SJSA1 (cell line): ENCODE data around the gene RRP36. TPM values are rescaled to one million over a fixed set of nuclear protein-coding genes. Genes with fewer than 3 reads are reported as not detected.
A peak's percentile ranks its signal among the peaks of the same experiment; 100 is the strongest.
"Not testable (repeated sequence)": the region's sequence is repeated elsewhere in the genome, so short reads cannot be mapped to it uniquely, and the experiment has no call there.

ENCODE experiments used
- DNase-seq, 2 experiments: peaks; one replicate each; pipeline ENCODE4 v3.0.0-alpha.2; 2015 to 2020; ENCODE audit warnings: low spot score in 2 of 2, low read depth in 1 of 2
- H3K27ac ChIP-seq: fragments of 250-450 bp; sonication (Bioruptor Pico); 2 replicates; pipeline ENCODE4 v1.5.1; 2020; ENCODE audit warnings: mild to moderate bottlenecking, moderate library complexity
- H3K27me3 ChIP-seq: fragments of 250-450 bp; sonication (Bioruptor Pico); replicated peaks from 2 replicates; pipeline ENCODE4 v1.5.1; 2020; ENCODE audit warnings: mild to moderate bottlenecking, moderate library complexity
- H3K36me3 ChIP-seq: fragments of 250-450 bp; sonication (Bioruptor Pico); 2 replicates; pipeline ENCODE4 v1.5.1; 2020; ENCODE audit warnings: mild to moderate bottlenecking
- H3K4me1 ChIP-seq: fragments of 250-450 bp; sonication (Bioruptor Pico); replicated peaks from 2 replicates; pipeline ENCODE4 v1.6.1; 2021; ENCODE audit warnings: mild to moderate bottlenecking
- H3K4me3 ChIP-seq: fragments of 250-450 bp; sonication (Bioruptor Pico); 2 replicates; pipeline ENCODE4 v1.5.1; 2020; ENCODE audit warnings: mild to moderate bottlenecking
- H3K9me3 ChIP-seq: fragments of 250-450 bp; sonication (Bioruptor Pico); replicated peaks from 2 replicates; pipeline ENCODE4 v1.5.1; 2020; ENCODE audit warnings: mild to moderate bottlenecking
- total RNA-seq: library from RNA; depleted of rRNA; stranded (reverse); fragments of >200 nt; shearing (Covaris generic); gene quantifications from 2 replicates; pipeline ENCODE4 v1.2.3, GENCODE V29; 2014

RRP36 gene
- total RNA-seq, 1 experiment from 2014 or later, result 184 TPM

- Histone ChIP-seq H3K27ac (no peak overlapping the region), H3K4me1 (no peaks in the 10 kb centered on the region), H3K9me3 (no peaks in the 10 kb centered on the region), H3K36me3 (peaks cover 83% of the 10 kb centered on the region), H3K4me3 (no peak overlapping the region), H3K27me3 (no peaks in the 10 kb centered on the region)
- DNase-seq, result no peak
Observed at GRCh38 chr6:43036712-43037111, 15.3 kb downstream of the RRP36 start.

GRCh38 chr6:43037197-43037596, 15.8 kb downstream of the RRP36 start:
- H3K36me3 ChIP-seq, result peaks cover 80% of the 10 kb centered on the region
- DNase-seq, result no peak
- no peak overlapping the region for H3K27ac ChIP-seq
- H3K4me3 ChIP-seq, result no peak overlapping the region
- no peaks in the 10 kb centered on the region for H3K27me3 ChIP-seq
- no peaks in the 10 kb centered on the region for H3K4me1 ChIP-seq
- H3K9me3 ChIP-seq, result no peaks in the 10 kb centered on the region

GRCh38 chr6:43037706-43038105, 16.3 kb downstream of the RRP36 start:
- no peak for DNase-seq
- H3K36me3 ChIP-seq, result peaks cover 80% of the 10 kb centered on the region
- H3K27ac ChIP-seq, result no peak overlapping the region
- no peaks in the 10 kb centered on the region for H3K27me3 ChIP-seq
- no peaks in the 10 kb centered on the region for H3K9me3 ChIP-seq
- no peak overlapping the region for H3K4me3 ChIP-seq
- H3K4me1 ChIP-seq, result no peaks in the 10 kb centered on the region

GRCh38 chr6:43038727-43039126, 17.3 kb downstream of the RRP36 start:
- peaks cover 80% of the 10 kb centered on the region for H3K36me3 ChIP-seq
- H3K27me3 ChIP-seq, result no peaks in the 10 kb centered on the region
- H3K4me1 ChIP-seq, result no peaks in the 10 kb centered on the region
- H3K27ac ChIP-seq, result no peak overlapping the region
- H3K9me3 ChIP-seq, result no peaks in the 10 kb centered on the region
- no peak for DNase-seq
- no peak overlapping the region for H3K4me3 ChIP-seq

GRCh38 chr6:43040542-43041257, 19.3 kb downstream of the RRP36 start:
- H3K4me3 ChIP-seq, result no peak overlapping the region
- no peak overlapping the region for H3K27ac ChIP-seq
- peaks cover 80% of the 10 kb centered on the region for H3K36me3 ChIP-seq
- no peak for DNase-seq
- H3K27me3 ChIP-seq, result no peaks in the 10 kb centered on the region
- no peaks in the 10 kb centered on the region for H3K4me1 ChIP-seq
- H3K9me3 ChIP-seq, result no peaks in the 10 kb centered on the region

- not testable (repeated sequence) for H3K27me3 ChIP-seq, H3K4me3 ChIP-seq, H3K27ac ChIP-seq, H3K9me3 ChIP-seq, DNase-seq, H3K4me1 ChIP-seq
- peaks cover 82% of the 10 kb centered on the region for H3K36me3 ChIP-seq
Observed at GRCh38 chr6:43041475-43041874, 20.1 kb downstream of the RRP36 start.

GRCh38 chr6:43043310-43043709, 21.9 kb downstream of the RRP36 start:
- H3K27ac ChIP-seq, result no peak overlapping the region
- no peak overlapping the region for H3K4me3 ChIP-seq
- no peaks in the 10 kb centered on the region for H3K9me3 ChIP-seq
- no peaks in the 10 kb centered on the region for H3K27me3 ChIP-seq
- peaks cover 82% of the 10 kb centered on the region for H3K36me3 ChIP-seq
- no peak for DNase-seq
- H3K4me1 ChIP-seq, result no peaks in the 10 kb centered on the region

GRCh38 chr6:43045371-43045930, 24.0 kb downstream of the RRP36 start:
- Histone ChIP-seq H3K4me3 (no peak overlapping the region), H3K9me3 (no peaks in the 10 kb centered on the region), H3K36me3 (peaks cover 83% of the 10 kb centered on the region), H3K27me3 (no peaks in the 10 kb centered on the region), H3K4me1 (no peaks in the 10 kb centered on the region), H3K27ac (no peak overlapping the region)
- DNase-seq, result no peak

GRCh38 chr6:43047998-43048397, 26.6 kb downstream of the RRP36 start:
- no peak for DNase-seq

GRCh38 chr6:43050981-43051380, 29.6 kb downstream of the RRP36 start:
- peaks cover 77% of the 10 kb centered on the region for H3K36me3 ChIP-seq
- H3K4me1 ChIP-seq, result peaks cover 18% of the 10 kb centered on the region
- H3K27ac ChIP-seq, result no peak overlapping the region
- no peak for DNase-seq
- H3K9me3 ChIP-seq, result no peaks in the 10 kb centered on the region
- H3K4me3 ChIP-seq, result no peak overlapping the region
- no peaks in the 10 kb centered on the region for H3K27me3 ChIP-seq

More at GRCh38 chr6:43047998-43048397, 26.6 kb downstream of the RRP36 start:
- Histone ChIP-seq H3K9me3 (no peaks in the 10 kb centered on the region), H3K27me3 (no peaks in the 10 kb centered on the region), H3K4me1 (peaks cover 11% of the 10 kb centered on the region), H3K27ac (no peak overlapping the region), H3K4me3 (no peak overlapping the region), H3K36me3 (peaks cover 86% of the 10 kb centered on the region)

- Histone ChIP-seq H3K27me3 (no peaks in the 10 kb centered on the region), H3K27ac (no peak overlapping the region), H3K4me3 (peak overlapping the region; percentile 57), H3K9me3 (no peaks in the 10 kb centered on the region), H3K36me3 (peaks cover 68% of the 10 kb centered on the region), H3K4me1 (peaks cover 18% of the 10 kb centered on the region)
- DNase-seq, result no peak
Observed at GRCh38 chr6:43052225-43052841, 30.9 kb downstream of the RRP36 start.

- DNase-seq, result no peak
- Histone ChIP-seq H3K27ac (peak overlapping the region; percentile 74), H3K9me3 (no peaks in the 10 kb centered on the region), H3K4me3 (peak overlapping the region; percentile 57), H3K27me3 (no peaks in the 10 kb centered on the region), H3K4me1 (peaks cover 19% of the 10 kb centered on the region), H3K36me3 (peaks cover 69% of the 10 kb centered on the region)
Observed at GRCh38 chr6:43052842-43053544, 31.6 kb downstream of the RRP36 start.

GRCh38 chr6:43053545-43054205, 32.3 kb downstream of the RRP36 start, which contains the start of gene CUL7:
Gene CUL7 (minus strand): TSS chr6:43053851. CDS start chr6:43052788, 1,063 bp downstream.
- Histone ChIP-seq H3K4me3 (peak within 1 kb of the TSS; percentile 57), H3K27me3 (no peaks in the 10 kb centered on the region), H3K4me1 (peaks cover 26% of the 10 kb centered on the region), H3K36me3 (peaks cover 73% of the 10 kb centered on the region), H3K9me3 (no peaks in the 10 kb centered on the region), H3K27ac (peak within 1 kb of the TSS; percentile 74)
- peak; percentile 95 to 96 for DNase-seq
